HEK293 (cell line): ENCODE data around the gene CLCNKA.
A peak's percentile ranks its signal among the peaks of the same experiment; 100 is the strongest.

Experiments
- CTCF ChIA-PET: fragments of 350-600 bp; formaldehyde crosslinking; extraction: SDS; loops from one replicate; lab custom pipeline; 2021; ENCODE audit warnings: antibody characterized with exemption; lab: Yijun Ruan, JAX
- POLR2A ChIA-PET: fragments of 300-600 bp; formaldehyde crosslinking; extraction: SDS; loops from one replicate; lab custom pipeline; 2020; ENCODE audit warnings: antibody characterized with exemption, inconsistent platforms; lab: Yijun Ruan, JAX
- H3K27ac ChIP-seq: fragments of 200-500 bp; sonication (Bioruptor generic); 2 replicates; pipeline ENCODE4 v1.5.1; 2014; ENCODE audit warnings: low read depth, low read length, control low read depth, inconsistent platforms; ENCODE audit errors: extremely low read depth
- H3K36me3 ChIP-seq, 2 experiments: fragments of 200-500 bp in 1 of 2; sonication (Bioruptor generic) in 1 of 2; 1 replicate in 1 of 2; 2 replicates in 1 of 2; pipeline ENCODE4 v1.5.1; 2014 to 2017; ENCODE audit warnings: inconsistent platforms in 2 of 2, low read length in 2 of 2; ENCODE audit not compliant: control insufficient read depth in 2 of 2, insufficient read depth in 1 of 2
- H3K4me1 ChIP-seq: fragments of 200-500 bp; sonication (Bioruptor generic); 2 replicates; pipeline ENCODE4 v1.5.1; 2014; ENCODE audit warnings: mild to moderate bottlenecking, low read length, inconsistent platforms; ENCODE audit not compliant: control insufficient read depth, insufficient read depth
- H3K4me3 ChIP-seq: 2 replicates; pipeline ENCODE4 v1.5.1; 2011; ENCODE audit warnings: low read depth, mild to moderate bottlenecking, control low read depth, low read length, moderate library complexity
- H3K9me3 ChIP-seq: fragments of 200-500 bp; sonication (Bioruptor generic); 2 replicates; pipeline ENCODE4 v1.5.1; 2014; ENCODE audit warnings: low read depth, low read length, inconsistent platforms; ENCODE audit not compliant: control insufficient read depth, insufficient read depth
- GLI2 ChIP-seq: fragments of 450-650 bp; formaldehyde crosslinking; IDR thresholded peaks from 2 replicates; pipeline ENCODE4; 2017; ENCODE audit warnings: missing biosample characterization, missing genetic modification characterization, low read depth, borderline replicate concordance
- KLF1 ChIP-seq: fragments of 450-650 bp; formaldehyde crosslinking; IDR thresholded peaks from 2 replicates; pipeline ENCODE4 v1.5.1; 2016; ENCODE audit warnings: missing biosample characterization, missing genetic modification characterization
- ZFP3 ChIP-seq: fragments of 450-650 bp; formaldehyde crosslinking; IDR thresholded peaks from 2 replicates; pipeline ENCODE4 v1.5.1; 2016; ENCODE audit warnings: low read depth, missing biosample characterization, missing genetic modification characterization
- ZIC2 ChIP-seq: fragments of 450-650 bp; formaldehyde crosslinking; IDR thresholded peaks from 2 replicates; pipeline ENCODE4 v1.5.1; 2016; ENCODE audit warnings: missing biosample characterization, missing genetic modification characterization
- ZNF214 ChIP-seq: fragments of 450-650 bp; formaldehyde crosslinking; IDR thresholded peaks from 2 replicates; pipeline ENCODE4 v1.5.1; 2017; ENCODE audit warnings: missing biosample characterization, mild to moderate bottlenecking, missing genetic modification characterization, borderline replicate concordance
- ZNF561 ChIP-seq: fragments of 450-650 bp; IDR thresholded peaks from 2 replicates; pipeline ENCODE4 v1.5.1; 2018; ENCODE audit warnings: missing biosample characterization, missing genetic modification characterization, borderline replicate concordance
- ZNF600 ChIP-seq: fragments of 450-650 bp; formaldehyde crosslinking; IDR thresholded peaks from 2 replicates; pipeline ENCODE4 v1.5.1; 2016; ENCODE audit warnings: missing biosample characterization, missing genetic modification characterization
- ZNF629 ChIP-seq: fragments of 450-650 bp; formaldehyde crosslinking; IDR thresholded peaks from 2 replicates; pipeline ENCODE4 v1.5.1; 2017; ENCODE audit warnings: missing biosample characterization, missing genetic modification characterization
- ZNF768 ChIP-seq: fragments of 450-650 bp; formaldehyde crosslinking; IDR thresholded peaks from 2 replicates; pipeline ENCODE4 v1.5.1; 2018; ENCODE audit warnings: missing biosample characterization, mild to moderate bottlenecking, missing genetic modification characterization
- ZNF791 ChIP-seq: fragments of 450-650 bp; formaldehyde crosslinking; IDR thresholded peaks from 2 replicates; pipeline ENCODE4 v1.5.1; 2016; ENCODE audit warnings: missing biosample characterization, missing genetic modification characterization
- TF ChIP-seq, protein P1 (sequence below): fragments of 450-650 bp; formaldehyde crosslinking; IDR thresholded peaks from 2 replicates; pipeline ENCODE4 v1.5.1; 2016; ENCODE audit warnings: missing biosample characterization, missing genetic modification characterization
- TF ChIP-seq, protein P2 (sequence below): fragments of 450-650 bp; formaldehyde crosslinking; IDR thresholded peaks from 2 replicates; pipeline ENCODE4 v1.5.1; 2016; ENCODE audit warnings: missing biosample characterization, missing genetic modification characterization, borderline replicate concordance

The CLCNKA gene

DNA sequence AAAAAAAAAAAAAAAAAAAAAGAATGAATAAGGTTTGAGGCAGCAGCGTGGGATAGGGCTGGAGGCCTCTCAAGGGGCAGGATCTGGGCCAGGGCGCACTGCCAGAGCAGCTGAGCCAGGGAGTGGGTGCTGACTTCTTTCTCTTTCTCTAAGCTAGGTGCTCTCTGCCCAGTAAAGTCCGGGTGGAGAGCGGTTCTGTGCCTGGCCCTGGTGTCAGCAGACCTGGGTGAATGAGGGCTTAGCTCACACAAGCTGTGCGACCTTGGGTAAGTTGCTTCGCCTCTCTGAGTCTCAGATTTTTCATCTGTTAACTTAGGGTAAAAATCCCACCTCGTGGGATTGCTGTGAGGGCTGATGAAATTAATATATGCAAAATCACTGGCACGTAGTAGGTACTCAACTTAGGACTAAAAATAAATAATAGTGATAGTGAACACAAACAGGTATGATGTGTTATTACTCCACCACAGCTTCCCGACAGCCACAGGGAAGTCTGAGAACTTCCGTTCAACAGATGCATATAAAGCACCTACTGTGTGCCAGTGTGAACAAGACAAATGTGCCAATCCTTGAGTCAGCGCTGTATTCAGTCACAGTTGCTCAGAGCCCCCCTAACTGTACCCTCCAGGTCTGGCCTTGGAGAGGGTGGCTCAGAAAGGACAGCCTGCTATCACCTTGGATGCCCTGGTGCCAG, 53.6 kb downstream of the CLCNKA start:
- ChIA-PET CTCF (interaction anchor here (0.6 to 2.1 kb wide), 7 partner anchors 43 to 537 kb away, joined by 3 to 7 read pairs (median 5); partner anchors contain the start of gene HSPB7), POLR2A (no interaction called here)
- H3K36me3 ChIP-seq, result no peaks in the 10 kb centered on the region
- no peak overlapping the region for H3K27ac ChIP-seq
- no peaks in the 10 kb centered on the region for H3K9me3 ChIP-seq
- no peaks in the 10 kb centered on the region for H3K4me1 ChIP-seq
- no peak overlapping the region for H3K4me3 ChIP-seq
- 0 out of 2 replicates have a peak, but pooled peaks have one; percentile 62 for TF ChIP-seq ZNF768 (tag by site-specific recombination)
- TF ChIP-seq, protein P1, sequence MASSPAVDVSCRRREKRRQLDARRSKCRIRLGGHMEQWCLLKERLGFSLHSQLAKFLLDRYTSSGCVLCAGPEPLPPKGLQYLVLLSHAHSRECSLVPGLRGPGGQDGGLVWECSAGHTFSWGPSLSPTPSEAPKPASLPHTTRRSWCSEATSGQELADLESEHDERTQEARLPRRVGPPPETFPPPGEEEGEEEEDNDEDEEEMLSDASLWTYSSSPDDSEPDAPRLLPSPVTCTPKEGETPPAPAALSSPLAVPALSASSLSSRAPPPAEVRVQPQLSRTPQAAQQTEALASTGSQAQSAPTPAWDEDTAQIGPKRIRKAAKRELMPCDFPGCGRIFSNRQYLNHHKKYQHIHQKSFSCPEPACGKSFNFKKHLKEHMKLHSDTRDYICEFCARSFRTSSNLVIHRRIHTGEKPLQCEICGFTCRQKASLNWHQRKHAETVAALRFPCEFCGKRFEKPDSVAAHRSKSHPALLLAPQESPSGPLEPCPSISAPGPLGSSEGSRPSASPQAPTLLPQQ (tag by site-specific recombination), result no peak
- TF ChIP-seq, protein P2, sequence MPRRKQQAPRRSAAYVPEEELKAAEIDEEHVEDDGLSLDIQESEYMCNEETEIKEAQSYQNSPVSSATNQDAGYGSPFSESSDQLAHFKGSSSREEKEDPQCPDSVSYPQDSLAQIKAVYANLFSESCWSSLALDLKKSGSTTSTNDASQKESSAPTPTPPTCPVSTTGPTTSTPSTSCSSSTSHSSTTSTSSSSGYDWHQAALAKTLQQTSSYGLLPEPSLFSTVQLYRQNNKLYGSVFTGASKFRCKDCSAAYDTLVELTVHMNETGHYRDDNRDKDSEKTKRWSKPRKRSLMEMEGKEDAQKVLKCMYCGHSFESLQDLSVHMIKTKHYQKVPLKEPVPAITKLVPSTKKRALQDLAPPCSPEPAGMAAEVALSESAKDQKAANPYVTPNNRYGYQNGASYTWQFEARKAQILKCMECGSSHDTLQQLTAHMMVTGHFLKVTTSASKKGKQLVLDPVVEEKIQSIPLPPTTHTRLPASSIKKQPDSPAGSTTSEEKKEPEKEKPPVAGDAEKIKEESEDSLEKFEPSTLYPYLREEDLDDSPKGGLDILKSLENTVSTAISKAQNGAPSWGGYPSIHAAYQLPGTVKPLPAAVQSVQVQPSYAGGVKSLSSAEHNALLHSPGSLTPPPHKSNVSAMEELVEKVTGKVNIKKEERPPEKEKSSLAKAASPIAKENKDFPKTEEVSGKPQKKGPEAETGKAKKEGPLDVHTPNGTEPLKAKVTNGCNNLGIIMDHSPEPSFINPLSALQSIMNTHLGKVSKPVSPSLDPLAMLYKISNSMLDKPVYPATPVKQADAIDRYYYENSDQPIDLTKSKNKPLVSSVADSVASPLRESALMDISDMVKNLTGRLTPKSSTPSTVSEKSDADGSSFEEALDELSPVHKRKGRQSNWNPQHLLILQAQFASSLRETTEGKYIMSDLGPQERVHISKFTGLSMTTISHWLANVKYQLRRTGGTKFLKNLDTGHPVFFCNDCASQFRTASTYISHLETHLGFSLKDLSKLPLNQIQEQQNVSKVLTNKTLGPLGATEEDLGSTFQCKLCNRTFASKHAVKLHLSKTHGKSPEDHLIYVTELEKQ (tag by site-specific recombination), result no peak
- TF ChIP-seq ZFP3 (tag by site-specific recombination), result no peak
- TF ChIP-seq ZNF561, result no peak
- no peak for TF ChIP-seq ZNF791

DNA sequence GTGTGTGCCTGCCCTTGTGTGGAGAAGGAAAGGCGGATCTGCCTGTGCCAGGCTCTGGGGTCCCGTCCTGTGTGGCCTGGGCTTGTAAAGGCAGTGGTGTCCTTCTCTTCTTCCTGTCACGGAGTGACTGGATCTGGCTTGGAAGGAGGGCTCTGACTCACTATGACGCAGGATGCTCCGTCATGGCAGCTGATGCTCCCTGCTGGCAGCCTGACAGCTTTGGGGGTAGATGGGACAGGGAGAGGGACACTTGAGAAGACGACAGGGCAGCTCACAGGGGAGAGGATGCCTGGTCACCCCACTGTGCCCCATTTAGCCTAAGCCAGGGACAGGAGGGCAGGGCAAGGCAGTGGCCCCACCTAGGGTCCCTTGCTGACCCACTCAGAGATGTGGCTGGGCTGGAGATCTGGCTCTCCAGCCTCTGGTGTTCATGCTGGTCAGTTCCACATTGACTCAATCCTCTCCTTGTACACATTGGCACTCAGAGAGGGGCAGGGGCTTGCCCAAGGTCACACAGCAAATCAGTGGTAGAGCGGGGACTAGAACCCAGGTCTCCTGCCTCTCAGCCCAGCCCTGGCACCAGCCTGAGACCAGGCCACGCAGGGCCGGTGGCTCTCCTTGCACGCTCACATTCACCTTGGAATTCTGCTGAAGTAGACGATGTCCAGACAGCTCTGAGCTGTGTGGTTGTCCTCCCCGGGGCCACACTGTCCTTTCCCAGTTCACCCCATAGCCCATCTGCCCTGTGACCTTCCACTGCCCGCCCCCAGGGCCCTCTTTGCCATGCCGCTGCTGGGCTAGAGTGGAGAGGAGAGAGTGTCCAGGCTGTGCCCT, 54.4 kb downstream of the CLCNKA start:
- POLR2A ChIA-PET, result no interaction called here
- CTCF ChIA-PET, result interaction anchor here (0.8 to 7.8 kb wide), 3 partner anchors 59 to 103 kb away, joined by 3 to 117 read pairs (median 3); partner anchors contain the start of genes EPHA2 and HSPB7

DNA sequence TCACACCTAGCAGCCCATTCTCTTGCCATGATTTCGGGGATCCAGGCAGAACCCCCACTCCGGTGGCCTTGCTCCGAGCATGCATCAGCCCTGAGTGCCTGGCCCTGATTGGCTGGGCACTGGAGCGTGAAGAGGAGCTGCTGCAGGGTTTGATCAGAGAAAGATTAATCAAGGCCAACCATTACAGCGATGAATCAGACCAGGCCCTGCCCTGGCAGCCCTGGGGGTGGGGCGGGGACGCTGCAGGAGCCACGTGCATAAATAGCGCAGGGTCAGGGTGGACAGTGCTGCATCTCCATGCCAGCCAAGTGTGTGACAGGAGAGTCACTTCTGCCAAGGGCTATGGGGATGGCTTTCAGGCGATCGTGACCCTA, 55.0 kb downstream of the CLCNKA start:
- CTCF ChIA-PET, result interaction anchor here (0.6 to 9.7 kb wide), 5 partner anchors 77 to 908 kb away, joined by 3 to 427 read pairs (median 18); partner anchors contain the start of gene EPHA2
- 0 out of 2 replicates have a peak, but pooled peaks have one; percentile 7 for TF ChIP-seq KLF1 (tag by site-specific recombination)
- no peak for TF ChIP-seq ZNF214 (tag by site-specific recombination)
- no peaks in the 10 kb centered on the region for H3K36me3 ChIP-seq
- H3K9me3 ChIP-seq, result no peaks in the 10 kb centered on the region
- no peak overlapping the region for H3K27ac ChIP-seq
- POLR2A ChIA-PET, result no interaction called here
- no peaks in the 10 kb centered on the region for H3K4me1 ChIP-seq
- no peak overlapping the region for H3K4me3 ChIP-seq

More for the DNA sequence above, 54.4 kb downstream of the CLCNKA start:
- H3K9me3 ChIP-seq, result no peaks in the 10 kb centered on the region
- TF ChIP-seq ZNF600 (tag by site-specific recombination) (0 out of 2 replicates have a peak, but pooled peaks have one; percentile 33), ZNF768 (tag by site-specific recombination) (peak; percentile 54; the same call in 1 of the 2 replicates), GLI2 (tag by site-specific recombination) (no peak), ZIC2 (tag by site-specific recombination) (peak; percentile 45), ZNF629 (tag by site-specific recombination) (0 out of 2 replicates have a peak, but pooled peaks have one; percentile 13)
- TF ChIP-seq, all 188 proteins: peak for 4
- Histone ChIP-seq H3K36me3 (no peaks in the 10 kb centered on the region), H3K27ac (no peak overlapping the region), H3K4me3 (no peak overlapping the region), H3K4me1 (no peaks in the 10 kb centered on the region)
